Glutamatergic neuron (in vitro differentiated cells): ENCODE results near the gene ZNF234. TPM values are rescaled to one million over a fixed set of nuclear protein-coding genes. Genes with fewer than 3 reads are reported as not detected.
"Not testable (repeated sequence)": the region's sequence is repeated elsewhere in the genome, so short reads cannot be mapped to it uniquely, and the experiment has no call there.

Experiments
- DNase-seq: peaks from one replicate; pipeline ENCODE4 v3.0.0; 2022
- H3K27ac Mint-ChIP-seq: one replicate; pipeline ENCODE4 v1.8.0; 2020; ENCODE audit warnings: mild to moderate bottlenecking, mixed read lengths, inconsistent platforms; ENCODE audit not compliant: unreplicated experiment
- H3K27me3 Mint-ChIP-seq: one replicate; pipeline ENCODE4 v1.8.0; 2020; ENCODE audit warnings: mild to moderate bottlenecking, moderate library complexity, mixed read lengths, inconsistent platforms; ENCODE audit not compliant: unreplicated experiment
- H3K36me3 Mint-ChIP-seq: one replicate; pipeline ENCODE4 v1.8.0; 2020; ENCODE audit warnings: mild to moderate bottlenecking, mixed read lengths, inconsistent platforms; ENCODE audit not compliant: unreplicated experiment
- H3K4me1 Mint-ChIP-seq: one replicate; pipeline ENCODE4 v1.8.0; 2020; ENCODE audit warnings: mild to moderate bottlenecking, low read depth, mixed read lengths, inconsistent platforms; ENCODE audit not compliant: unreplicated experiment
- H3K4me3 Mint-ChIP-seq: one replicate; pipeline ENCODE4 v1.8.0; 2020; ENCODE audit warnings: mild to moderate bottlenecking, mixed read lengths, inconsistent platforms; ENCODE audit not compliant: unreplicated experiment
- H3K9me3 Mint-ChIP-seq: one replicate; pipeline ENCODE4 v1.8.0; 2020; ENCODE audit warnings: mild to moderate bottlenecking, moderate library complexity, mixed read lengths, inconsistent platforms; ENCODE audit not compliant: unreplicated experiment
- CTCF ChIP-seq: fragments of 200-600 bp; sonication (generic); IDR thresholded peaks from one replicate; pipeline ENCODE4 v1.5.0; 2021; ENCODE audit not compliant: partially characterized antibody, unreplicated experiment
- total RNA-seq: library from RNA; stranded (reverse); fragmentation: NEBNext Ultra II Directional; extraction: Animal tissue kit (Norgen Biotek cat#: 25700); gene quantifications from one replicate; pipeline ENCODE4 v1.2.1, GENCODE V29; 2021; ENCODE audit not compliant: unreplicated experiment

Gene ZNF234
- total RNA-seq, 1 donor from 2014 or later, result 19.2 TPM

GRCh38 chr19:44163789-44164188 is 22.4 kb downstream of the ZNF234 start:
- Mint-ChIP-seq H3K27ac (no peak overlapping the region), H3K27me3 (no peaks in the 10 kb centered on the region), H3K4me1 (peaks cover 16% of the 10 kb centered on the region), H3K4me3 (peak overlapping the region; percentile 97), H3K36me3 (peaks cover 25% of the 10 kb centered on the region), H3K9me3 (peaks cover 6% of the 10 kb centered on the region)
- no peak for DNase-seq
- no peak for TF ChIP-seq CTCF

- Mint-ChIP-seq H3K4me1 (peaks cover 16% of the 10 kb centered on the region), H3K27me3 (no peaks in the 10 kb centered on the region), H3K36me3 (peaks cover 25% of the 10 kb centered on the region), H3K4me3 (peak overlapping the region; percentile 97), H3K9me3 (peaks cover 6% of the 10 kb centered on the region), H3K27ac (no peak overlapping the region)
- no peak for DNase-seq
- no peak for TF ChIP-seq CTCF
Measured at GRCh38 chr19:44164327-44164672, 22.9 kb downstream of the ZNF234 start.

GRCh38 chr19:44164673-44165512 is 23.5 kb downstream of the ZNF234 start, which contains the start of gene ZNF226:
Gene ZNF226, plus strand, starts transcription at chr19:44165100. Its CDS starts 4,981 bp downstream, at chr19:44170081.
- no peak for TF ChIP-seq CTCF
- Mint-ChIP-seq H3K27ac (peak within 1 kb of the TSS; percentile 87), H3K36me3 (peaks cover 21% of the 10 kb centered on the region), H3K27me3 (no peaks in the 10 kb centered on the region), H3K4me1 (peaks cover 16% of the 10 kb centered on the region), H3K9me3 (peaks cover 6% of the 10 kb centered on the region), H3K4me3 (peak within 1 kb of the TSS; percentile 97)
- DNase-seq, result peak; percentile 80

- H3K27me3 Mint-ChIP-seq, H3K4me3 Mint-ChIP-seq, DNase-seq, H3K9me3 Mint-ChIP-seq, H3K27ac Mint-ChIP-seq: not testable (repeated sequence)
- H3K36me3 Mint-ChIP-seq, result peaks cover 38% of the 10 kb centered on the region
- H3K4me1 Mint-ChIP-seq, result peaks cover 12% of the 10 kb centered on the region
Measured at GRCh38 chr19:44170660-44171059, 29.3 kb downstream of the ZNF234 start.

GRCh38 chr19:44176590-44176989 is 35.2 kb downstream of the ZNF234 start:
- peaks cover 8% of the 10 kb centered on the region for H3K9me3 Mint-ChIP-seq
- TF ChIP-seq CTCF, result no peak
- H3K27ac Mint-ChIP-seq, result no peak overlapping the region
- no peaks in the 10 kb centered on the region for H3K27me3 Mint-ChIP-seq
- H3K4me3 Mint-ChIP-seq, result no peak overlapping the region
- H3K4me1 Mint-ChIP-seq, result no peaks in the 10 kb centered on the region
- H3K36me3 Mint-ChIP-seq, result peaks cover 51% of the 10 kb centered on the region
- DNase-seq, result no peak
